Right cardiac atrium (tissue), 5 donors: ENCODE measurements around the gene ADAMTS14. TPM values are rescaled to one million over a fixed set of nuclear protein-coding genes. Genes with fewer than 3 reads are reported as not detected.

Experiments used
- ATAC-seq, 2 donors: fragments of 200-7000 bp; cut with Tn5 transposase; one replicate each; pipeline versions ENCODE4 v1.8.0 to v1.9.1; 2020; ENCODE audit warnings: moderate library complexity in 2 of 2, mild to moderate bottlenecking in 1 of 2
- DNase-seq, 3 donors: peaks; one replicate each; pipeline ENCODE4 v3.0.0-alpha.2; 2020
- H3K27ac ChIP-seq: one replicate; pipeline ENCODE4 v1.5.1; 2013; ENCODE audit warnings: mild to moderate bottlenecking, low read length, control low read depth, moderate library complexity
- H3K27me3 ChIP-seq: one replicate; pipeline ENCODE4 v1.6.1; 2013; ENCODE audit not compliant: control insufficient read depth, insufficient read depth
- H3K4me1 ChIP-seq: one replicate; pipeline ENCODE4 v1.6.1; 2013; ENCODE audit warnings: low read length; ENCODE audit not compliant: control insufficient read depth, insufficient read depth
- H3K4me3 ChIP-seq: one replicate; pipeline ENCODE4 v1.5.1; 2013; ENCODE audit warnings: low read length, control low read depth
- H3K9me3 ChIP-seq: one replicate; pipeline ENCODE4 v1.6.1; 2013; ENCODE audit warnings: low read length; ENCODE audit not compliant: control insufficient read depth
- WGBS: extraction: QIAGEN DNeasy Blood & Tissue Kit; methylation state at CpG from one replicate; pipeline ENCODE4 v1.1.7; 2013; 5-methylcytosine and 5-hydroxymethylcytosine counted together
- intact Hi-C, 4 donors: fragments of 100-400 bp; cut with DNase I; formaldehyde crosslinking; loops; one replicate each; pipeline versions ENCODE4 v1.11.0 to v1.14.0; 2022 to 2023
- polyA plus RNA-seq: library from polyadenylated mRNA; stranded (reverse); fragments of 200-250 nt; gene quantifications from one replicate; pipeline ENCODE4 v1.2.3, GENCODE V29; 2013
- total RNA-seq, 4 donors: library from RNA; stranded (reverse); fragmentation: NEBNext Ultra II Directional; extraction: Animal tissue kit (Norgen Biotek cat#: 25700); gene quantifications; one replicate each; pipeline ENCODE4 v1.2.1, GENCODE V29; 2021
- donor health status: healthy with polysubstance abuse.
- donor health status: DM: no; HTN: yes; CAD: no.
- donor health status: DM: no; HTN: no; CAD: no.
- donor health status: DM: no; HTN: yes; CAD: no; lungs with severe emphysema.
- donor health status: DM: yes; HTN: yes; CAD: no.

Gene ADAMTS14
- total and polyA plus RNA-seq, 5 donors, result 0.03 to 0.36 (median 0.14) TPM

GRCh38 chr10:70782746-70783680, 110.7 kb downstream of the ADAMTS14 start:
- ATAC-seq (no peak), DNase-seq (peak in 1 of 3 donors; percentile 35)
- H3K4me3 ChIP-seq, result no peak overlapping the region
- H3K27me3 ChIP-seq, result no peaks in the 10 kb centered on the region
- peaks cover 2% of the 10 kb centered on the region for H3K4me1 ChIP-seq
- no peaks in the 10 kb centered on the region for H3K9me3 ChIP-seq
- intact Hi-C loops, result no loop called here
- 67% methylated on average over 11 of the region's 11 CpGs for WGBS
- H3K27ac ChIP-seq, result no peak overlapping the region

GRCh38 chr10:70784016-70784415, 111.7 kb downstream of the ADAMTS14 start:
- no peak overlapping the region for H3K4me3 ChIP-seq
- no peaks in the 10 kb centered on the region for H3K9me3 ChIP-seq
- 71% methylated on average over 5 of the region's 5 CpGs for WGBS
- DNase-seq (no peak), ATAC-seq (no peak)
- intact Hi-C loops, result no loop called here
- H3K4me1 ChIP-seq, result peaks cover 2% of the 10 kb centered on the region
- no peak overlapping the region for H3K27ac ChIP-seq
- no peaks in the 10 kb centered on the region for H3K27me3 ChIP-seq

- H3K4me3 ChIP-seq, result no peak overlapping the region
- DNase-seq (no peak), ATAC-seq (no peak)
- H3K27me3 ChIP-seq, result no peaks in the 10 kb centered on the region
- peaks cover 2% of the 10 kb centered on the region for H3K4me1 ChIP-seq
- WGBS, result 81% methylated on average over 2 of the region's 2 CpGs
- no peaks in the 10 kb centered on the region for H3K9me3 ChIP-seq
- intact Hi-C loops, result no loop called here
- no peak overlapping the region for H3K27ac ChIP-seq
These were observed 112.2 kb downstream of the ADAMTS14 start for GRCh38 chr10:70784471-70784870.

- DNase-seq (no peak), ATAC-seq (no peak)
- WGBS, result 70% methylated on average over 4 of the region's 4 CpGs
- intact Hi-C loops, result no loop called here
- H3K27me3 ChIP-seq, result no peaks in the 10 kb centered on the region
- H3K27ac ChIP-seq, result no peak within 1 kb of the TSS
- no peak within 1 kb of the TSS for H3K4me3 ChIP-seq
- H3K9me3 ChIP-seq, result no peaks in the 10 kb centered on the region
- peaks cover 2% of the 10 kb centered on the region for H3K4me1 ChIP-seq
These were observed 112.9 kb downstream of the ADAMTS14 start, which contains the start of gene TBATA for GRCh38 chr10:70785190-70785589. TSS of gene TBATA (minus strand) at chr10:70785377. CDS start at chr10:70783379, 1,998 bp downstream.

GRCh38 chr10:70786799-70787415, 114.6 kb downstream of the ADAMTS14 start:
- Histone ChIP-seq H3K4me1 (peaks cover 2% of the 10 kb centered on the region), H3K27me3 (no peaks in the 10 kb centered on the region), H3K27ac (no peak overlapping the region), H3K9me3 (no peaks in the 10 kb centered on the region), H3K4me3 (no peak overlapping the region)
- no peak for ATAC-seq
- intact Hi-C loops, result no loop called here
- no peak for DNase-seq
- WGBS, result 67% methylated on average over 5 of the region's 5 CpGs

GRCh38 chr10:70791386-70792039, 119.2 kb downstream of the ADAMTS14 start:
- intact Hi-C loops, result no loop called here
- H3K27me3 ChIP-seq, result no peaks in the 10 kb centered on the region
- DNase-seq (no peak), ATAC-seq (no peak)
- H3K27ac ChIP-seq, result no peak overlapping the region
- no peak overlapping the region for H3K4me3 ChIP-seq
- no peaks in the 10 kb centered on the region for H3K9me3 ChIP-seq
- WGBS, result 73% methylated on average over 5 of the region's 5 CpGs
- H3K4me1 ChIP-seq, result peaks cover 2% of the 10 kb centered on the region

- Histone ChIP-seq H3K9me3 (no peaks in the 10 kb centered on the region), H3K4me3 (no peak overlapping the region), H3K27ac (no peak overlapping the region), H3K27me3 (no peaks in the 10 kb centered on the region), H3K4me1 (peaks cover 2% of the 10 kb centered on the region)
- ATAC-seq (no peak), DNase-seq (no peak)
- WGBS, result 88% methylated on average over 1 of the region's 1 CpG
- intact Hi-C loops, result no loop called here
These were observed 123.3 kb downstream of the ADAMTS14 start for GRCh38 chr10:70795613-70796012.

GRCh38 chr10:70797840-70798239, 125.5 kb downstream of the ADAMTS14 start:
- Histone ChIP-seq H3K27me3 (no peaks in the 10 kb centered on the region), H3K9me3 (no peaks in the 10 kb centered on the region), H3K4me3 (no peak overlapping the region), H3K27ac (no peak overlapping the region), H3K4me1 (peaks cover 2% of the 10 kb centered on the region)
- DNase-seq, result no peak
- intact Hi-C loops, result no loop called here
- no peak for ATAC-seq
- 80% methylated on average over 7 of the region's 7 CpGs for WGBS

- WGBS, result 77% methylated on average over 5 of the region's 5 CpGs
- Histone ChIP-seq H3K4me1 (peaks cover 2% of the 10 kb centered on the region), H3K27ac (no peak overlapping the region), H3K27me3 (no peaks in the 10 kb centered on the region), H3K4me3 (no peak overlapping the region), H3K9me3 (no peaks in the 10 kb centered on the region)
- intact Hi-C loops, result no loop called here
- ATAC-seq, result no peak
- no peak for DNase-seq
These were observed 126.8 kb downstream of the ADAMTS14 start for GRCh38 chr10:70799124-70799523.

- no peaks in the 10 kb centered on the region for H3K27me3 ChIP-seq
- H3K4me1 ChIP-seq, result peaks cover 3% of the 10 kb centered on the region
- H3K4me3 ChIP-seq, result no peak overlapping the region
- H3K9me3 ChIP-seq, result no peaks in the 10 kb centered on the region
- intact Hi-C loops, result no loop called here
- ATAC-seq, result no peak
- no peak overlapping the region for H3K27ac ChIP-seq
- WGBS, result 76% methylated on average over 1 of the region's 1 CpG
- DNase-seq, result no peak
These were observed 129.5 kb downstream of the ADAMTS14 start for GRCh38 chr10:70801854-70802253.
